Measurements from ENCODE around the gene TBX4.
"Not testable (repeated sequence)": the region's sequence is repeated elsewhere in the genome, so short reads cannot be mapped to it uniquely, and the experiment has no call there.

Gene TBX4

GRCh38 chr17:61486135-61487120 is 34.2 kb downstream of the TBX4 start:
- DNase-seq, result no peak

- DNase-seq, result no peak
Observed at GRCh38 chr17:61487161-61487988, 35.2 kb downstream of the TBX4 start.

- no peak for DNase-seq
Observed at GRCh38 chr17:61487989-61488595, 35.9 kb downstream of the TBX4 start.

GRCh38 chr17:61488878-61489718 is 36.9 kb downstream of the TBX4 start:
- no peak for DNase-seq

- no peak for DNase-seq
Observed at GRCh38 chr17:61489719-61490490, 37.7 kb downstream of the TBX4 start.

GRCh38 chr17:61490540-61490975 is 38.3 kb downstream of the TBX4 start:
- no peak for DNase-seq

- DNase-seq, result no peak
Observed at GRCh38 chr17:61491981-61492380, 39.8 kb downstream of the TBX4 start.

- DNase-seq, result no peak
Observed at GRCh38 chr17:61492759-61493526, 40.7 kb downstream of the TBX4 start.

- DNase-seq, result not testable (repeated sequence)
Observed at GRCh38 chr17:61493830-61494324, 41.7 kb downstream of the TBX4 start.

- DNase-seq, result no peak
Observed at GRCh38 chr17:61494325-61495160, 42.3 kb downstream of the TBX4 start.

GRCh38 chr17:61495161-61495857 is 43.1 kb downstream of the TBX4 start:
- DNase-seq, result peak; percentile 59

- DNase-seq, result no peak
Observed at GRCh38 chr17:61496174-61496956, 44.1 kb downstream of the TBX4 start.

- DNase-seq, result no peak
Observed at GRCh38 chr17:61496957-61497653, 44.9 kb downstream of the TBX4 start.

- no peak for DNase-seq
Observed at GRCh38 chr17:61498042-61498994, 46.1 kb downstream of the TBX4 start.

- no peak for DNase-seq
Observed at GRCh38 chr17:61499632-61500031, 47.4 kb downstream of the TBX4 start.

- DNase-seq, result no peak
Observed at GRCh38 chr17:61500287-61500686, 48.1 kb downstream of the TBX4 start.
